HG03108 (cell line): ENCODE data around the gene NRN1L.
"Not testable (repeated sequence)": the region's sequence is repeated elsewhere in the genome, so short reads cannot be mapped to it uniquely, and the experiment has no call there.

Experiments used
- ATAC-seq: cut with Tn5 transposase; IDR thresholded peaks from one replicate; pipeline ENCODE4 v1.9.1; 2021; ENCODE audit warnings: moderate library complexity; ENCODE audit not compliant: unreplicated experiment

NRN1L gene

GRCh38 chr16:67860589-67861398, 23.9 kb upstream of the NRN1L start:
- no peak for ATAC-seq

- ATAC-seq = no peak
Observed at GRCh38 chr16:67861877-67862276, 22.8 kb upstream of the NRN1L start.

- ATAC-seq = no peak
Observed at GRCh38 chr16:67862623-67863583, 21.8 kb upstream of the NRN1L start.

- not testable (repeated sequence) for ATAC-seq
Observed at GRCh38 chr16:67864044-67864443, 20.6 kb upstream of the NRN1L start.

- no peak for ATAC-seq
Observed at GRCh38 chr16:67864594-67864993, 20.1 kb upstream of the NRN1L start.

- no peak for ATAC-seq
Observed at GRCh38 chr16:67865318-67865717, 19.4 kb upstream of the NRN1L start.

GRCh38 chr16:67868290-67868689, 16.4 kb upstream of the NRN1L start:
- ATAC-seq = no peak

GRCh38 chr16:67869653-67870052, 15.0 kb upstream of the NRN1L start:
- ATAC-seq = no peak

GRCh38 chr16:67871256-67871655, 13.4 kb upstream of the NRN1L start:
- no peak for ATAC-seq

GRCh38 chr16:67872131-67872630, 12.5 kb upstream of the NRN1L start:
- no peak for ATAC-seq

GRCh38 chr16:67872631-67873434, 11.9 kb upstream of the NRN1L start, which contains the start of gene EDC4:
EDC4 (plus strand) TSS chr16:67873052; CDS start chr16:67873262, 210 bp downstream.
- ATAC-seq = peak; percentile 78

- peak; percentile 1 for ATAC-seq
Observed at GRCh38 chr16:67873435-67874370, 11.0 kb upstream of the NRN1L start.

- ATAC-seq = no peak
Observed at GRCh38 chr16:67874372-67874771, 10.3 kb upstream of the NRN1L start.

GRCh38 chr16:67877064-67877463, 7.6 kb upstream of the NRN1L start:
- ATAC-seq = no peak

- no peak for ATAC-seq
Observed at GRCh38 chr16:67878232-67878631, 6.5 kb upstream of the NRN1L start.

- ATAC-seq = no peak
Observed at GRCh38 chr16:67878846-67879245, 5.8 kb upstream of the NRN1L start.

- no peak for ATAC-seq
Observed at GRCh38 chr16:67879462-67879861, 5.2 kb upstream of the NRN1L start.

- no peak for ATAC-seq
Observed at GRCh38 chr16:67879936-67880335, 4.7 kb upstream of the NRN1L start.

- ATAC-seq = no peak
Observed at GRCh38 chr16:67880584-67880983, 4.1 kb upstream of the NRN1L start.
